ENCODE measurements around the gene GNGT2. TPM values are rescaled to one million over a fixed set of nuclear protein-coding genes. Genes with fewer than 3 reads are reported as not detected.
A peak's percentile ranks its signal among the peaks of the same experiment; 100 is the strongest.

GNGT2 gene
- total and polyA plus RNA-seq, 12 donors: 1.2 to 31.9 (median 3.3) TPM

DNA sequence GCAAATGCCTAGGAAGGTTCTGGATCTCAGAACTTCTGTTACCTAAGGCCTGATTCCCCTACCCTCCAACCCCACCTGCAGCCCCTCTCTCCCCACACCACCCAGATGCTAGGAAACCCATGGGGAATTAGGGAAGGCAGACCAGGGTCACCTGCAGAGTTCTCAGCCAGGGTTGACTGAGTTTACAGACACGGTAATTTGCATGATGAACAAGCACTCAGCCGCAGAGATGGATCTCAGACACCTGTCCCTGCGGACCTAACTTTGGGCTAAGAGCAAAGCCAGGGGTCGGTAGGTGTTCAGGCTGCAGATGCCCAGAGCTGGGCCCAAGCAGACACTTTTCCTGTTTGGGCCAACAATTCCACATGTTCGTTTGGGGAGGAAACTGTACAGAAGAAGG is 3.0 kb upstream of the GNGT2 start:
- TF ChIP-seq, protein P1, sequence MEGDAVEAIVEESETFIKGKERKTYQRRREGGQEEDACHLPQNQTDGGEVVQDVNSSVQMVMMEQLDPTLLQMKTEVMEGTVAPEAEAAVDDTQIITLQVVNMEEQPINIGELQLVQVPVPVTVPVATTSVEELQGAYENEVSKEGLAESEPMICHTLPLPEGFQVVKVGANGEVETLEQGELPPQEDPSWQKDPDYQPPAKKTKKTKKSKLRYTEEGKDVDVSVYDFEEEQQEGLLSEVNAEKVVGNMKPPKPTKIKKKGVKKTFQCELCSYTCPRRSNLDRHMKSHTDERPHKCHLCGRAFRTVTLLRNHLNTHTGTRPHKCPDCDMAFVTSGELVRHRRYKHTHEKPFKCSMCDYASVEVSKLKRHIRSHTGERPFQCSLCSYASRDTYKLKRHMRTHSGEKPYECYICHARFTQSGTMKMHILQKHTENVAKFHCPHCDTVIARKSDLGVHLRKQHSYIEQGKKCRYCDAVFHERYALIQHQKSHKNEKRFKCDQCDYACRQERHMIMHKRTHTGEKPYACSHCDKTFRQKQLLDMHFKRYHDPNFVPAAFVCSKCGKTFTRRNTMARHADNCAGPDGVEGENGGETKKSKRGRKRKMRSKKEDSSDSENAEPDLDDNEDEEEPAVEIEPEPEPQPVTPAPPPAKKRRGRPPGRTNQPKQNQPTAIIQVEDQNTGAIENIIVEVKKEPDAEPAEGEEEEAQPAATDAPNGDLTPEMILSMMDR (IDR thresholded peaks at IDR 0.05): no peak
- TF ChIP-seq POLR2A (IDR thresholded peaks at IDR 0.05): no peak
- DNase-seq: no peak
- Histone ChIP-seq H3K27ac (no peak overlapping the region), H3K4me3 (no peak overlapping the region), H3K36me3 (replicated peaks in 1 of 2) (no peaks in the 10 kb centered on the region), H3K4me1 (replicated peaks in 1 of 2) (peaks cover 8 to 18% of the 10 kb centered on the region in 2 donors), H3K9me3 (replicated peaks in 1 of 3) (no peaks in the 10 kb centered on the region), H3K27me3 (peaks cover 12% of the 10 kb centered on the region)
- intact Hi-C loops (cut with DNase I): no loop called here
- 63 to 77% (median 69%) methylated on average over 5 of the region's 5 CpGs for WGBS, 4 donors

DNA sequence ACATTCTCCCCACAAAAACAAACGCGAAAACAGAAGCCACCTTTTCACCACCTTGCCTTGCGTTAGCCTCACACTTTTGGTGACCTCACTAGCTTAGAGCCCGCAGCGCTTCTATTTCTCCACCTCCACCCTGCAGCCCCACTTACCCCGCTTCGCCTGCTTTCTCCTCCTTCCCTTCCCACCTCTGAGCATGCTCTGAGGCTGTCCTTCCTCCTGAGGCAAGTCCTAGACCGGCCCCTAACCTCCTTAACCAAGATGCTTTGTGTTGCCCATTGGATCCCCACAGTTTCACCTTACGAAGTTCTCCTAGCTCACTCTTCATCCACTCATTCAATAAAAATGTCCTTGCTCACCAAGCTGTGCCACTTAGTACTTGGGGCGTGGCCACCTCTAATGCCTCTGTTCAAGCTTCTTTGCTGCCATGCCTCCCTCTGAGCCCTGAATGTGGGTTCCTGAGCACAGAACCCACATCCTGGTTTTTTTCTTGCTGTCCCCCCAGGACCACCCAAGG is 1.3 kb downstream of the GNGT2 start:
- H3K27ac ChIP-seq: peak overlapping the region in 2 of 5 donors; percentile 56 to 74
- peaks cover 0 to 3% of the 10 kb centered on the region in 2 donors for H3K4me1 ChIP-seq (replicated peaks in 1 of 2)
- peaks cover 12% of the 10 kb centered on the region for H3K27me3 ChIP-seq
- TF ChIP-seq, protein P1 (IDR thresholded peaks at IDR 0.05): no peak
- no peak for TF ChIP-seq POLR2A (IDR thresholded peaks at IDR 0.05)
- intact Hi-C loops (cut with DNase I): no loop called here
- DNase-seq: no peak
- H3K4me3 ChIP-seq: no peak overlapping the region
- H3K36me3 ChIP-seq (replicated peaks in 1 of 2): no peaks in the 10 kb centered on the region
- WGBS, 4 donors: 83 to 88% (median 84%) methylated on average over 10 of the region's 10 CpGs
- H3K9me3 ChIP-seq (replicated peaks in 1 of 3): no peaks in the 10 kb centered on the region

DNA sequence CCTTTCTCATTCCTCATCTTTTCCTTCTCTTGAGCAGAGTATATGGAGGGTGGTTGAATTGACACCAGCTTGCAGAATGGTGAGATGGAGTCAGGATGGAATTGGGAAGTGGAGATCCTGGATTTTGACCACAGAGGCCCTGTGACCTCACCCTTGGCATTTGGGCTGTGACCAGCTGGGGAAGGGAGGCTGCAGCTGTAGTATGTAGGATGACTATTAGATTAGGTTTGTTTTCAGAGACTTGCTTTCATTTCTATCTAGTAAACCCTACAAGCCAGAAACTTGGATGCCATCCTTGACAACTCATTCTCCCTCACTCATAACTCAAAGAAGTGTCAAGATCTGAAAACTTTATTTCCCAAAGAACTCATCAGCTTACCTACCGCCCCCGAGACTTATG is 5.9 kb downstream of the GNGT2 start:
- H3K36me3 ChIP-seq (replicated peaks in 1 of 2): no peaks in the 10 kb centered on the region
- WGBS, 4 donors: 96 to 100% (median 98%) methylated on average over 2 of the region's 2 CpGs
- no peaks in the 10 kb centered on the region for H3K4me1 ChIP-seq (replicated peaks in 1 of 2)
- peaks cover 7% of the 10 kb centered on the region for H3K27me3 ChIP-seq
- H3K27ac ChIP-seq: no peak overlapping the region
- intact Hi-C loops (cut with DNase I): no loop called here
- TF ChIP-seq, protein P1 (IDR thresholded peaks at IDR 0.05): no peak
- H3K9me3 ChIP-seq (replicated peaks in 1 of 3): no peaks in the 10 kb centered on the region
- no peak overlapping the region for H3K4me3 ChIP-seq
- no peak for DNase-seq

DNA sequence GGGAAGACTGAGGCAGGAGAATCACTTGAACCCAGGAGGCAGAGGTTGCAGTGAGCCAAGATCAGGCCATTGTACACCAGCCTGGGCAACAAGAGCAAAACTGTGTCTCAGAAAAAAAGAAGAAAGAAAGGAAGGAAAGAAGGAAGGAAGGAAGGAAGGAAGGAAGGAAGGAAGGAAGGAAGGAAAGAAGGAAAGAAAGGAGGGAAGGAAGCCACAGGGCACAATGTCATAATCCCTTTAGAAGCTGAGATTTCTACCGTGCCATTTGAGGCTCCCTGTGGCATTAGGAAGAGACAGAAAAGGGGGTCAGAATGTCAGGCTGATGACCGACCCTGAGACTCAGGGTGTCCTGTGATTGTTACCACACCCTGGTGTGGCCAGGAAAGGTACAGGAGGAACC is 6.6 kb downstream of the GNGT2 start:
- no peaks in the 10 kb centered on the region for H3K36me3 ChIP-seq (replicated peaks in 1 of 2)
- 66 to 82% (median 75%) methylated on average over 2 of the region's 2 CpGs for WGBS, 4 donors
- no peaks in the 10 kb centered on the region for H3K9me3 ChIP-seq (replicated peaks in 1 of 3)
- no peak overlapping the region for H3K4me3 ChIP-seq
- H3K27ac ChIP-seq: no peak overlapping the region
- no peaks in the 10 kb centered on the region for H3K27me3 ChIP-seq
- DNase-seq: no peak
- TF ChIP-seq, protein P1 (IDR thresholded peaks at IDR 0.05): no peak
- TF ChIP-seq POLR2A (IDR thresholded peaks at IDR 0.05): no peak
- intact Hi-C loops (cut with DNase I): no loop called here
- no peaks in the 10 kb centered on the region for H3K4me1 ChIP-seq (replicated peaks in 1 of 2)

Measured in adrenal gland (tissue), 12 donors.